Epidermal melanocyte (primary cell): ENCODE results near the gene ACTG2.

Source experiments
- DNase-seq: peaks from one replicate; pipeline ENCODE4 v3.0.0; 2011; ENCODE audit warnings: low spot score; ENCODE audit not compliant: insufficient read length

Gene ACTG2

DNA sequence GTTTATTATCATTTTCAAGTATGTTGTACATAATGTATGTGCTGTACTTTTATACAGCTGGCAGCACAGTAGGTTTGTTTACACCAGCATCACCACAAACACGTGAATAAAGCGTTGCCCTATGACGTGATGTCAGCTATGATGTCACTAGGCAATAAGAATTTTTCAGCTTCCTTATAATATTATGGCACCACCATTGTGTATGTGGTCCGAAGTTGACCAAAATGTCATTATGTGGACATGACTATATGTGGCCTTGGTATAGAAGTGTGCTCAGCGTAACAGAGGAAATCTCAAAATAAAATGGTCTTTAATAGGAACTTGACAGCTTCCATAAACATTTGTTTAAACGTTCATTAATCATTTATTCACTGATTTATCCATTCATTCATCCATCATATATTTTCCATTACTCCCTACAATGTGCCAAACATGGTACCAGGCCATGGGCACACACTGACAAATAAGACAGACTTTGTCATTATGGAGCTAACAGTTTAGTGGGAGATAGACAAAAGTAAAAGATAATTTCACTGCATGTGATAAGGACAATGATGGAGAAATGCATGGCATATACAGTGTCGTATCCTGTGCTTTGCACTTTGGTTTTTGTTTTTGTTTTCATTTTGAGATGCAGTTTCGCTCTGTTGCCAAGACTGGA is 18.9 kb downstream of the ACTG2 start:
- DNase-seq: no peak

DNA sequence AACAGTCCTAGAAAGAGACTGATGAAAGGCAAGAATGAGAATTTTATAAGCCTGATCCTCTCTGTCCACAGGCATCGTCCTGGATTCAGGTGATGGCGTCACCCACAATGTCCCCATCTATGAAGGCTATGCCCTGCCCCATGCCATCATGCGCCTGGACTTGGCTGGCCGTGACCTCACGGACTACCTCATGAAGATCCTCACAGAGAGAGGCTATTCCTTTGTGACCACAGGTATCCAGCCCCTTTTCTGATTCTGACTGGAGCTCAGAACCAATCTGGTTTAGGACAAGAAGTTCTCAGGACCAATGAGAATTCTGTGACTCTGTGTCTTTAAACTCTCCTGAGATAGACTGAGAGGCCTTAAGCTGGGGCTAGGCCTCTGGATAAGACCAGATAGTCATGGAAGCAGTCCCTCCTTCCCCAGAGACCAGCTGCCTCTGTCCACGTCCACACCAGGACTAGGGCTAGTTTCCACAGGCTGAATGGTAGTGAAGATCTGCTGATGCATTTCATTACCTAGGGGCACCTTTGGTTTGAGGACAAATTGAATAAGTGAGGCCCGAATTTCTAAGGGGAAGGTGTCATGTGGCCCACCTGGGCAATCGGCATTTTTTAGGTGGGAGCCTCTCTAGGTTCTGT is 20.7 kb downstream of the ACTG2 start:
- no peak for DNase-seq

DNA sequence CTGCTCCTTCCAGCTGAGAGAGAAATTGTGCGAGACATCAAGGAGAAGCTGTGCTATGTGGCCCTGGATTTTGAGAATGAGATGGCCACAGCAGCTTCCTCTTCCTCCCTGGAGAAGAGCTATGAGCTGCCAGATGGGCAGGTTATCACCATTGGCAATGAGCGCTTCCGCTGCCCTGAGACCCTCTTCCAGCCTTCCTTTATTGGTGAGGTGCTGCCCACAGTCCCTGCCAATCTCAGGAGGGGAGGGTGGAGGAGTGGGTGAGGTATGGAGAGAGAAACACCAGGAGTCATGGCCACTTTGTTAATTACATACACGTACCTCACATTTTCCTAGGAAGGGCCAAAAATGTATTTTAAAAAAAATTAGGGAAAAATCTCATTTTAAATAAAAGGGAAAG is 21.9 kb downstream of the ACTG2 start:
- no peak for DNase-seq

DNA sequence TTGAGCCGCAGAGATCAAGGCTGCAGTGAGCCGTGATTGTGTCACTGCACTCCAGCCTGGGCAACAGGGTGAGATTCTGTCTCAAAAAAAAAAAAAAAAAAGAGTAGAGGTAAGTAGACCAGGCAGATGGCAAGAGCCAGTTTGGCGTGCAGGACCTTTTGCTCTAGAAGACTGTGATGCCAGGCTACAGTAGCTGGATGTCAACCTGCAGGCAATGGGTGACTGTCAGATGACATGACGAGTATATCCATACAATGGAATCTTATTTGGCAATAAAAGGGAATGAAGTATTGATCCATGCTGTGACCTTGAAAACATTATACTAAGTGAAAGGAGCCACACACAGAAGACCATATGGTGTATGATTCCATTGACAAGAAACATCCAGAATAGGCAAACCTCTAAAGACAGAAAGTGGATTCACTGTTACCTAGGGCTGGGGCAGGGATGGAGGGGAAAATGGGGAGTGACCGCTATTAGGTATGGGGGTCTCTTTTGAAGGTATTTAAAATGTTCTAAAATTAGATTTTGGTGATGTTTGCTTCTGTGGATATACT is 22.7 kb downstream of the ACTG2 start:
- no peak for DNase-seq

DNA sequence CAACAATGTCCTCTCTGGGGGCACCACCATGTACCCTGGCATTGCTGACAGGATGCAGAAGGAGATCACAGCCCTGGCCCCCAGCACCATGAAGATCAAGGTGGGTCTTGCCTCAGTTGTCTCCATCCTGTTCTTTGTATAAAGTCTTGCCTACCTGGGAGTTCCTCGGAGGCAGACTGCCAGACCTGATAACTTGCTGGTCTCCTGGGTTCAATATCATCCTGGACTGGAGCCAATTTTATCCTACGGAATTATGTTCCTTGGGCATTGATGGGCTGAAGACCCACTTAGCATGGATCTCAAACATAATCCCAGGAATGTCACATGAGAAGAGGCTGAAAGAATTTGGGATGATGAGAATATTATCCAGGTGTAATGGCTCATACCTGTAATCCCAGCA is 23.9 kb downstream of the ACTG2 start:
- DNase-seq: no peak

DNA sequence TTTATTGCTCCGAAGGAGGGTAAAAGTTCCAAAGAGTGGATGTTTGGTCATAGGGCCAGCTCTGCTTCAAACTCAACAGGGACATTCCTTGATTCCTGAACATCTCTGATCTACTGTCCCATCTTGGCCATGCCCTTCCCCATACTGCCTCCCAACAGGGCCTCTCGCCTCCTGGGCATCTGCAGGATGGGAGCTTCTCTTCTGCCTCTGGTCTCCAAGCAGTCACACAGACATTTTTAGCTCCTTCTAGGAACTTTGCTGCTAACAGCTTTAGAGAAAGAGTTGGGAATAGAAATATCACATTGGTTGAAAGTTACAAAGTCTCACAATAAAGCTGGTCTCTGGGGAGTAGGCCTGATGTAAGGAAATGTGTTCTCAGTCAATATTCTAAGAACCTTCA is 24.5 kb downstream of the ACTG2 start:
- DNase-seq: no peak

DNA sequence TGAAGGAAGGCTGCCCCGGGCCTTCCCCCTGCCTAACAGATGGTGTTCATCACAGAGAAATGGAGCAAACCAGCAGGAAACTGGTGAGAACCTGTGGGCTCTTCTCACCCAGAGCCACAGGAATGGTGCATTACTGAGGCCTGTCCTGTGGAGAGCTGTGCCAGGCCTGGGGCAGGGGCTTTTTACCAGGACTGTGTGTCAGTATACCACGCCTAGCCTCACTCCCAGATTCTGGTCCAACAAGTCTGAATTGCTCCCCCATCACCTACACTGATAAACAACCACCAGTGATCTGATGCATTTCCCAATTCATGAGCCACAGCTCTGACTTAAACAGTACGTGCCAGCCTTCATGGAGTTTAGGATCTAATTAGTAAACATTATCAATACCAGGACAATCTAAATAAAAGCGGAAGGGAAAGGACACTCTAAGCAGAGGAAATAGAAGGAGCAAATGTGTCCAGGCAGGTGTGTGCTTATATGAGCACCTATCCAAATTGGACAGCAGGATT is 24.9 kb downstream of the ACTG2 start:
- DNase-seq: no peak

DNA sequence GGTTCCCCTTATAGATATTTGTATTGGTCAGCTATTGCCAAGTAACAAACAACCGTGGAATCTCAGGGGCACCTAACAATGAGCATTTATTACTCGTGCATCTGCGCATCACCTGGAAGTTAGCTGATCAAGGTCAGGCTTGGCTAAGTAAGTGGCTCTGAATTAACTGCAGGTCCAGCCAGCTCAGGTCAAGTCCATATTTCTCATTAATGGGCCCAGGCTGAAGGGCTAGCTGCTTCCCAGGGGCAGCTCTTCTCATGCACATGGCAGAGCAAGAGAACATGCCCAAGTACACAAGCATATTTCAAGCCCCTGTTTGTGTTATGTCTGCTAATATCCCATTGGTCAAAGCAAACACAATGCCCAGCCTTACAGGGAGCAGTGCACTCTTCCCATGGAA is 26.0 kb downstream of the ACTG2 start:
- no peak for DNase-seq

DNA sequence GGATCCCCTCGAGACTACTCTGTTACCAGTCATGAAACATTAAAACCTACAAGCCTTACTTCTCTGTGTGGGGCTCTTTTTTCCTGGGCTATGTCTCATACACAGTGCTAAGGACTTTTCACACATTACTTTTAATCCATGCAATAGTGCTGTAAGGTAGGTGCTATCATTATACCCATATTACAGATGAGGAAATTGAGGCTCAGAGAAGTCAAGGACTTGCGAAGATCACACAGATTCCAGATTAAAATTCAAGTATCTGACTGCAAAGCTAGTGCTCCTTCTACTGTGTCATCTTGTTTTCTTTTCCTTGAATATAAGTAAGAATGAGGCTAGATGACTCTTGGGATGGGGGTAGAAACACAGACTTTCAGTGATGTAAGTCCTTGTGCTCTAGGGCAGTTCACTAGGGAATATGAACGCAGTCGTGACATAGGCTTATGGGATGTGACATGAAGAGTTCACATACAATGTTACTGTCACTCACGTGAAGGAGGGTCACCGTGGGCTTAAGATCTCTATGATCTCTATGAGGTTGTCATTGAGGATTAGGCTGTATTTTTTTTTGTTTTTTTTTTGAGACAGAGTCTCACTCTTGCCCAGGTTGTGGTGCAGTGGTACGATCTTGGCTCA is 26.9 kb downstream of the ACTG2 start:
- no peak for DNase-seq

DNA sequence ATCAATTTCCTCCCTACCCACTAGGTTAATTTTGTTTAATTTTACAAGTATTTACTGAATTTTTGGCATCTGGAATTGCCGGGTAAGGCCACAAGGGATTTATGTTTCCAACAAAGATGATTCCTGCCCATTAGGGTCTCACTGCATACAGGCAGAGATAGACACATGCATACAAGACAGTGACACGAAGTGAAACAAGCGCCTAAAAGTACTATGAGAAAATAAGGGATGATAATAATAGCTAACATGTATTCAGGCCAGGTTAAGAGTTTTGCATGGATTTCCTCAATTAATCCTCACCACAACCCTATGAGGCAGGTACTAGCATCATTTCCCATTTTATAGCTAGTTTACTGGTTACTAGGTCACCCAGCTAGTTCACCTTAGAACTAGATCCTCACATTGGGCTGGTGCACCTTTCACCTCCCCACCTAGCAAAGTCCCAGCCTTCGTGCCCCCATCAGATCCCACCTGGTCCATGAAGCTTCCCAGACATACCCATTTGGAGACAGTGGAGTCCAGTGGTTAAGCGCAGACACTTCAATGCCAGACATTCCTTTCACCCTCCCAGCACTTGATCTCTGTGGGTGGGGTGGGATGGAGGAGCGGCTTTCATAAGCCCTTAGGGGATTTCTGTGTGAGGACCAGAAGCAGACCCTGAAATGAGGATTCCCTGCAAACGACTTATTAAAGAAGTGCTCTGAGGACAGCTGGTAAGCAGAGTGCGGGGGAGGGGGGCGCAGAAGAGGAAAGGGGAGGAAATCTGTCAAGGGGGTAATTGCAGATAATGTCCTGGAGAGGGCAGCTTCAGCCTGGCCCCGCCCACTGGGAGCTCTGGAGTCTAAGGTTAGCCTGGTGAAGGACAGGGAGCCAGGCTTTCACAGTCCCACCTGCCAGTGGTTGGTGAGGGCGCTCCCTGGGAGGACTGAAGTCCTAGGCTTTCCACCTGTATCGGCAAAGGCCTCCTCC is 28.1 kb downstream of the ACTG2 start:
- no peak for DNase-seq

DNA sequence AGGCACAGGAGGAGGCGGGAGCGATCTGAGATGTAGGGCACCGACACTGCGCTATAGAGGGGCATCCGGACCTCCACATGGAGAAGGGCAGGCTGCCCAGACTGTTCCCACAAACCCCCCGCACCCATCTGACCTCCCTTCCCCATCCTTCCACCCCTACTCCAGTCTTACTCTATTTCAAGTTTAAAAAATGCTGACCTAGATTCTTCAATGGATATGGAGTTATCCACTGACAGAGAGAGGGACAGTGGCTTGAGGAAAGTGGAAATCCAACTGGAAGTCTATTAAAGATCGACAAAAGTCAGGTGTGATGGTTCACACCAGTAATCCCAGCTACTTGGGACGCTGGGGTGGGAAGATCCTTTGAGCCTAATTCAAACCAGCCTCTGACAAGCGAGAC is 28.8 kb downstream of the ACTG2 start:
- DNase-seq: no peak

DNA sequence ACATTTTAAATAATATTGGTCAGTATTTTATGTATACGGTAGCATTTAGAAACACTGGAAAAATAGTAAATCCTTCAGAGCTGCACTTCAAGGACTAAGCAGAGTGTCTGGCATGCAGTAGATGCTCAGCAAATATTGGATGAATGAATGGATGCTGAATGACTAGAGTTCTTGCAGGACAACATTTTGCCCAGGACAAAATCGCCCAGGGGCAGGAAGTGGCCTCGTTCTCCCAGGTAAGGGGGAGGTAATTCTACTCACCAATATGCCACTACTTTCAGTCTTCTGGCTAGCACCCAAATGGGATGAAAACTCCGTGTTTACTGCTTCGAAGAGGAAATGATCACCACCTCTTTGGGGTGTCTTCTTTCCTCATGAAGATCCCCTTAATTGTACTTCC is 29.9 kb downstream of the ACTG2 start:
- DNase-seq: no peak

DNA sequence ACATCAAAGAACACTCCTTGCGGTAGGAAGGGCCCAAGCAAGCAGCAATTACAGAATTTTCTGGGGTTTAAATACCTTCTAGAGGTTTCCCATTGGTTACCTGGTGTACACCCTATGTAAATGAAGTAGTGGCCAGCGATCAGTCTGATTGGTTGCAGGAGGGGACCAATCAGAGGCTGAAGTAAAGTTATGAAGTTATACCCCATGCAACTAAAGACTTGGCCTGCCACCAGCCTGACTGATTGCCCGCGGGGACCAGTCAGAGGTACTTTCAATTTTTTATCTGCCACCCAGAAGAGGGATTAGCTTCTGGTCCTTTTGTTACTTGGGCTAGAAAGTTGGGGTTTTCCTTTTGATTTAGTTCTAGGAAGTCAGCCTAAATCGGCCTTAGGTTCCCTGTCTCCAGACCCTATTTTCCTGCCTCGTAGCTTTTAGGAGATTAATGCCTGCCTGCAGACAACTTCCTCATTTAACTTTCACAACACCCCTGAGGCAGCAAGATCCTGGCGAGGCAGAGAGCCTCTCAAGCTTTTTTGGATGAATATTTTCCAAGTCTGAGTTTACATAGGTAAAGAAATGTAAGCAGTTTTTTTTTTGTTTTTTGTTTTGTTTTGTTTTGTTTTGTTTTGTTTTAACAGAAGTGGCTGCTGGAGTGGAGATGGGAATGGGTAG is 32.4 kb downstream of the ACTG2 start:
- DNase-seq: no peak

DNA sequence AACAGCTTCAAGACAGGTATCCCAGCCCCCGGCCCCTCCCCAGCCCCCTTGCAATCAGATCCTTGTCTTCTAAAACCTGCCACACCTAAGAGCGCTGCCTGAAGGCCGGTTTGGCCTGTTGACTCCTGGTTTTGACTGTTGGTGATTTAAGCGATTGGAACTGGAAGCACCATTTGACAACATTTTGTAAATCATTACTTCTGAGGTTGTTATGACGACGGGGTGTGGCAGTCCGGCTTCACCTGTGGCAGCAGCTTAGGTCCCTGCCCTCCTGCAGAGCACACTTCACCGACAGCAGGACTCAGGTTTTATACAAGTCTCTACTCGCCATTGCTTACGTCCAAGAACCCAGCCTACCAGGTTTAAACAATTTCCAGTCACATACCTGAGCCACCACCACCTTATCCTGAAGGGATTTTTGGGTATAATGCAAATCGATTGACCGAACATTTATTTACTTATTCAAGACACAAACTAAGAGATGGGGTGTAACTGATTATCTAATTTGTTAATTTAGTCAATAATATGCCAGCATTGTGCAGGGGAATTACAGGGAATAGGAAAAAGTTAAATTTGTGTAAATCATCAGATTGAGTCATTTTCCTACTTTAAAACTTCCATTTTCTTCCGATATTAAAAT is 33.2 kb downstream of the ACTG2 start:
- no peak for DNase-seq

DNA sequence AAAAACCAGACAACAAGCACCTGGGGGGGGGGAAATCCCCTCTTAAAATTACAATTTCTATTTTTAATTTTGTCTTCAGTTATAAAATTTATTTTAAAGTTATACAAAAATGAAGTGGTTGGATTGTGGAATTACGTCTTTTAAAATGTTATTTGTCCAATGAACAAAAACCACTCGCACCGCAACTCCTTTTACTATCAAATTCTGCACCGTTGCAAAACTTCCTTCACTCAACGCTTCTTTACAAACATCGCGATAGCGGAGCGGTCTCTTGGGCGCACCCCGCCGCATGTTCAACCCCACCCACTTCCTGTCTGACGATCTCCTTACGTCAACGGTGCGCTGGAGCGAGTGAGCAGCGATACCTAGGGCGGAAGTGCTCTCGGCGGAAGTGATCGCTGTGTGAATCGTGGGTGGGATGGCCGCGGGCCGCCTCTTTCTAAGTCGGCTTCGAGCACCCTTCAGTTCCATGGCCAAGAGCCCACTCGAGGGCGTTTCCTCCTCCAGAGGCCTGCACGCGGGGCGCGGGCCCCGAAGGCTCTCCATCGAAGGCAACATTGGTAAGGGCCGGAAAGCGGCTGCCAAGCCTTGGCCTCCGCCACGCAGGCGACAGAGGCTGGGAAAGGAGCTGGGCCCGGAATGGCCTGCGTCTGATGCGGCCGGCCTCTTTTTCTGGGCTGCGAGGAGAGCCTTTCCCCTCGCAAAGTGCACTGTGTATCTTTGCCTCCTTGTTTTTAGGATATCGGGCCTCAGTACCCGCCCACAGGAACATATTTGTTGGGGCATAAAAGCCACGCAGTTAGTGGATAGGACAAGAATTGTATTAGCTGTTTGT is 33.9 kb downstream of the ACTG2 start, which contains the start of gene DGUOK:
TSS of gene DGUOK (plus strand) at position 388 of the 835 bp plus-strand sequence. CDS start at position 419, 31 bp downstream.
- DNase-seq: peak; percentile 88

DNA sequence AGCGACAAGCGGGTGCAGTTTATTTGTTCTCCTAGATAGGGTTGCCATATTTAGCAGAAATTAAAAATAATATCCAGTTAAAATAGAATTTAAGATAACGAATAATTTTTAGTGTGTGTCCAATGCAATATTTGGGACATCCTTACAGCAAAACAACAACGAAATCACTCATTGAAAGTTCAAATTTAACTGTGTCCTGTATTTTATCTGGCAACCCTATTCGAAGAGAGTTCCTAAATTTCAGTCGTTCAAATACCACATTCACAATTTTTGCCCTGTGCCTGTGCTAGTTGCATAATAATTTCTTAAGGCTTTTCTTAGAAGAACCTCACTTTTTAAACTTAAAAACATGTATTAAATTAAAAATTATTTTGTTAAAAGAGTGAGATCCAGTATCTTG is 34.5 kb downstream of the ACTG2 start:
- DNase-seq: no peak

DNA sequence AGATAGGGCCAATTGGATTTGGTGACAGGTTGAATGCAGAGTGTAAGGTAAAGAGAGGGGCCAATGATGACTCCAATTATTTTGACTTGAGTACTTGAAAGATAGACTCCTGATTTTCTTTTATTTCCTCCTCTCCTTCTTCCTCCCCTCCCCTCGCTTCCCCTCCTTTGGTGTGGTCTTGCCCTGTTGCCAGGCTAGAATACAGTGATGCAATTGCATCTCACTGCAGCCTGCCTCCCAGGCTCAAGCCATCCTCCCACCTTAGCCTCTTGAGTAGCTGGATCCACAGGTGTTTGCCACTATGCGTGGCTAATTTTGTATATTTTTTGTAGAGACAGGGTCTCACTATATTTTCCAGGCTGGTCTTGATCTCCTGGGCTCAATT is 36.1 kb downstream of the ACTG2 start:
- no peak for DNase-seq

DNA sequence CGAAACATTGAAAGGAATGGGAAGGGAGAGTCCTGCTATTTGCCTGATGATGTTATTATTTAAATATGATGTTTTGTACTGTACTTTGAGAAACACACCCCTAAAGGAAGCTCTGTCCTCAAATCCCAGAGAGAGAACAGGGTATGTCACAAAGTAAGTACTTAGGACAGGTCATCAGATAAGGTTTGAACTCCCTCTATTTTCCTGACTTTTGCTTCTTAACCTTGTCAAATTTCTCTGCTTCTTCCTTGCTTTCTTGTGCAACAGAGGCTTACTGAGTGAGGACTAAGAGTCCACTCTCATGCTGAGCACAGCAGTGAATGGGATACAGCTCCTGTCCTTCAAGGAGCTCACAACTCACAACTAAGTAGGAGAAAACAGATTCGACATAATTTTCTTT is 37.6 kb downstream of the ACTG2 start:
- DNase-seq: no peak
